GM23338 (cell line): ENCODE data around the gene HSPA2. TPM values are rescaled to one million over a fixed set of nuclear protein-coding genes. Genes with fewer than 3 reads are reported as not detected.

Experiments
- ATAC-seq: fragments of 200-7000 bp; cut with Tn5 transposase; 3 replicates; pipeline ENCODE4 v1.9.1; 2020
- DNase-seq: peaks from one replicate; pipeline ENCODE4 v3.0.0-alpha.2; 2015; ENCODE audit warnings: low spot score
- H2AFZ ChIP-seq: fragments of 200-600 bp; sonication (generic); 2 replicates; pipeline ENCODE4 v1.8.0; 2016; ENCODE audit warnings: antibody characterized with exemption, mild to moderate bottlenecking, moderate library complexity
- H3F3A ChIP-seq: fragments of 200-600 bp; sonication (generic); replicated peaks from 2 replicates; pipeline ENCODE4 v1.8.0; 2017; ENCODE audit warnings: antibody characterized with exemption, mixed run types, low read depth
- H3K27ac ChIP-seq: fragments of 200-600 bp; sonication (generic); 2 replicates; pipeline ENCODE4 v1.6.1; 2016; ENCODE audit warnings: low read depth
- H3K27me3 ChIP-seq: fragments of 200-600 bp; sonication (generic); 2 replicates; pipeline ENCODE4 v1.8.0; 2016; ENCODE audit warnings: mild to moderate bottlenecking, mixed run types, moderate library complexity; ENCODE audit not compliant: insufficient read depth
- H3K36me3 ChIP-seq: fragments of 200-600 bp; sonication (generic); 2 replicates; pipeline ENCODE4 v1.8.0; 2016; ENCODE audit warnings: mild to moderate bottlenecking; ENCODE audit not compliant: insufficient read depth
- H3K4me1 ChIP-seq: fragments of 200-600 bp; sonication (generic); 2 replicates; pipeline ENCODE4 v1.8.0; 2016; ENCODE audit warnings: mild to moderate bottlenecking, moderate library complexity; ENCODE audit not compliant: insufficient read depth
- H3K4me2 ChIP-seq: fragments of 200-600 bp; sonication (generic); 2 replicates; pipeline ENCODE4 v1.7.1; 2017; ENCODE audit warnings: mixed run types
- H3K4me3 ChIP-seq: fragments of 200-600 bp; sonication (generic); 2 replicates; pipeline ENCODE4 v1.6.1; 2016; ENCODE audit warnings: mixed run types
- H3K79me2 ChIP-seq: fragments of 200-600 bp; sonication (generic); replicated peaks from 2 replicates; pipeline ENCODE4 v1.8.0; 2017; ENCODE audit warnings: mild to moderate bottlenecking; ENCODE audit not compliant: insufficient read depth
- H3K9me2 ChIP-seq: fragments of 200-600 bp; sonication (generic); 2 replicates; pipeline ENCODE4 v1.8.0; 2017; ENCODE audit not compliant: insufficient read depth
- H4K20me1 ChIP-seq: fragments of 200-600 bp; sonication (generic); replicated peaks from 2 replicates; pipeline ENCODE4 v1.8.0; 2017; ENCODE audit warnings: mild to moderate bottlenecking; ENCODE audit not compliant: insufficient read depth
- H3K27ac Mint-ChIP-seq: 2 replicates; pipeline ENCODE4 v1.8.0; 2020; ENCODE audit warnings: inconsistent platforms, mild to moderate bottlenecking, moderate library complexity, mixed read lengths
- H3K27me3 Mint-ChIP-seq: 3 replicates; pipeline ENCODE4 v1.8.0; 2022; ENCODE audit warnings: low read depth, mild to moderate bottlenecking, moderate library complexity, mixed read lengths, inconsistent platforms; ENCODE audit not compliant: insufficient read depth, poor library complexity
- H3K36me3 Mint-ChIP-seq: 3 replicates; pipeline ENCODE4 v1.8.0; 2021; ENCODE audit warnings: low read depth, mild to moderate bottlenecking, inconsistent platforms, moderate library complexity, mixed read lengths
- H3K4me1 Mint-ChIP-seq: 3 replicates; pipeline ENCODE4 v1.8.0; 2020; ENCODE audit warnings: mild to moderate bottlenecking, inconsistent platforms, mixed read lengths
- H3K4me3 Mint-ChIP-seq: 3 replicates; pipeline ENCODE4 v1.8.0; 2021; ENCODE audit warnings: moderate library complexity, mild to moderate bottlenecking, inconsistent platforms, mixed read lengths
- H3K9me3 Mint-ChIP-seq: 3 replicates; pipeline ENCODE4 v1.8.0; 2020; ENCODE audit warnings: moderate library complexity, mild to moderate bottlenecking, inconsistent platforms, mixed read lengths
- EZH2phosphoT487 ChIP-seq: fragments of 200-600 bp; sonication (generic); IDR thresholded peaks from one replicate; pipeline ENCODE4 v1.8.1; 2018; ENCODE audit warnings: antibody characterized with exemption; ENCODE audit not compliant: unreplicated experiment
- POLR2AphosphoS5 ChIP-seq: IDR thresholded peaks from 2 replicates; pipeline ENCODE4 v1.6.1; 2016; ENCODE audit warnings: antibody characterized with exemption, low read depth
- polyA plus RNA-seq: library from polyadenylated mRNA; unstranded; fragments of >200 nt; fragmentation: Nextera tagmentation; extraction: Ambion mirVana; gene quantifications from 2 replicates; pipeline ENCODE4 v1.2.1, GENCODE V29; 2016
- total RNA-seq: library from RNA; depleted of rRNA; stranded (reverse); fragments of >200 nt; shearing (Covaris generic); gene quantifications from 2 replicates; pipeline ENCODE4 v1.2.3, GENCODE V29; 2014
- TF ChIP-seq, protein P1 (sequence below), 2 experiments: fragments of 200-600 bp in 1 of 2; sonication (generic) in 1 of 2; conservative IDR thresholded peaks; 2 replicates each; pipeline versions ENCODE4 v1.5.1 to v1.6.1; 2016 to 2017; ENCODE audit warnings: antibody characterized with exemption in 2 of 2, low read depth in 2 of 2, mild to moderate bottlenecking in 2 of 2, moderate library complexity in 1 of 2
- TF ChIP-seq, protein P2 (sequence below): IDR thresholded peaks from one replicate; pipeline ENCODE4 v1.6.1; 2018; ENCODE audit warnings: antibody characterized with exemption; ENCODE audit not compliant: unreplicated experiment
- TF ChIP-seq, protein P3 (sequence below): IDR thresholded peaks from 2 replicates; pipeline ENCODE4 v1.6.1; 2016; ENCODE audit warnings: antibody characterized with exemption
- TF ChIP-seq, protein P4 (sequence below): fragments of 250-450 bp; sonication (Bioruptor Pico); IDR thresholded peaks from 2 replicates; pipeline ENCODE4 v1.5.0; 2020; ENCODE audit warnings: mild to moderate bottlenecking, moderate library complexity

The HSPA2 gene
- total and polyA plus RNA-seq, 2 experiments from 2014 or later, result 88.5 to 130 TPM

DNA sequence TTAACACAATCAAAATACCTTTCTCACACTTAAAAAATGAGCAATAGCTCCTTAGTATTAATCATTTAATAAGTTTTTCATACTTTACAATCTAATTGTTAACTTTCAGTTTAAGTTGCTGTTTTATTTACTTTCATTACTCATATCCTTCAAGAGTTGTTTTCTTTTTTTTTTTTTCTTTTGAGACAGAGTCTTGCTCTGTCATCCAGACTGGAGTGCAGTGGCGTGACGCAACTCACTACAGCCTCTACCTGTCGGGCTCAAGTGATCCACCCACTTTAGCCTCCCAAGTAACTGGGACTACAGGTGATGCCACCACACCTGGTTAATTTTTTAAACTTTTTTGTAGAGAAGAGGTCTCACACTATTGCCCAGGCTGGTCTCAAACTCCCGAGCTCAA, 19.8 kb upstream of the HSPA2 start (continued):
- TF ChIP-seq, protein P1, sequence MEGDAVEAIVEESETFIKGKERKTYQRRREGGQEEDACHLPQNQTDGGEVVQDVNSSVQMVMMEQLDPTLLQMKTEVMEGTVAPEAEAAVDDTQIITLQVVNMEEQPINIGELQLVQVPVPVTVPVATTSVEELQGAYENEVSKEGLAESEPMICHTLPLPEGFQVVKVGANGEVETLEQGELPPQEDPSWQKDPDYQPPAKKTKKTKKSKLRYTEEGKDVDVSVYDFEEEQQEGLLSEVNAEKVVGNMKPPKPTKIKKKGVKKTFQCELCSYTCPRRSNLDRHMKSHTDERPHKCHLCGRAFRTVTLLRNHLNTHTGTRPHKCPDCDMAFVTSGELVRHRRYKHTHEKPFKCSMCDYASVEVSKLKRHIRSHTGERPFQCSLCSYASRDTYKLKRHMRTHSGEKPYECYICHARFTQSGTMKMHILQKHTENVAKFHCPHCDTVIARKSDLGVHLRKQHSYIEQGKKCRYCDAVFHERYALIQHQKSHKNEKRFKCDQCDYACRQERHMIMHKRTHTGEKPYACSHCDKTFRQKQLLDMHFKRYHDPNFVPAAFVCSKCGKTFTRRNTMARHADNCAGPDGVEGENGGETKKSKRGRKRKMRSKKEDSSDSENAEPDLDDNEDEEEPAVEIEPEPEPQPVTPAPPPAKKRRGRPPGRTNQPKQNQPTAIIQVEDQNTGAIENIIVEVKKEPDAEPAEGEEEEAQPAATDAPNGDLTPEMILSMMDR (conservative IDR thresholded peaks at IDR 0.05; ENCODE audit: low read depth in 2 of 2), result no peak
- TF ChIP-seq, protein P2, sequence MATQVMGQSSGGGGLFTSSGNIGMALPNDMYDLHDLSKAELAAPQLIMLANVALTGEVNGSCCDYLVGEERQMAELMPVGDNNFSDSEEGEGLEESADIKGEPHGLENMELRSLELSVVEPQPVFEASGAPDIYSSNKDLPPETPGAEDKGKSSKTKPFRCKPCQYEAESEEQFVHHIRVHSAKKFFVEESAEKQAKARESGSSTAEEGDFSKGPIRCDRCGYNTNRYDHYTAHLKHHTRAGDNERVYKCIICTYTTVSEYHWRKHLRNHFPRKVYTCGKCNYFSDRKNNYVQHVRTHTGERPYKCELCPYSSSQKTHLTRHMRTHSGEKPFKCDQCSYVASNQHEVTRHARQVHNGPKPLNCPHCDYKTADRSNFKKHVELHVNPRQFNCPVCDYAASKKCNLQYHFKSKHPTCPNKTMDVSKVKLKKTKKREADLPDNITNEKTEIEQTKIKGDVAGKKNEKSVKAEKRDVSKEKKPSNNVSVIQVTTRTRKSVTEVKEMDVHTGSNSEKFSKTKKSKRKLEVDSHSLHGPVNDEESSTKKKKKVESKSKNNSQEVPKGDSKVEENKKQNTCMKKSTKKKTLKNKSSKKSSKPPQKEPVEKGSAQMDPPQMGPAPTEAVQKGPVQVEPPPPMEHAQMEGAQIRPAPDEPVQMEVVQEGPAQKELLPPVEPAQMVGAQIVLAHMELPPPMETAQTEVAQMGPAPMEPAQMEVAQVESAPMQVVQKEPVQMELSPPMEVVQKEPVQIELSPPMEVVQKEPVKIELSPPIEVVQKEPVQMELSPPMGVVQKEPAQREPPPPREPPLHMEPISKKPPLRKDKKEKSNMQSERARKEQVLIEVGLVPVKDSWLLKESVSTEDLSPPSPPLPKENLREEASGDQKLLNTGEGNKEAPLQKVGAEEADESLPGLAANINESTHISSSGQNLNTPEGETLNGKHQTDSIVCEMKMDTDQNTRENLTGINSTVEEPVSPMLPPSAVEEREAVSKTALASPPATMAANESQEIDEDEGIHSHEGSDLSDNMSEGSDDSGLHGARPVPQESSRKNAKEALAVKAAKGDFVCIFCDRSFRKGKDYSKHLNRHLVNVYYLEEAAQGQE, result no peak
- TF ChIP-seq, protein P3, sequence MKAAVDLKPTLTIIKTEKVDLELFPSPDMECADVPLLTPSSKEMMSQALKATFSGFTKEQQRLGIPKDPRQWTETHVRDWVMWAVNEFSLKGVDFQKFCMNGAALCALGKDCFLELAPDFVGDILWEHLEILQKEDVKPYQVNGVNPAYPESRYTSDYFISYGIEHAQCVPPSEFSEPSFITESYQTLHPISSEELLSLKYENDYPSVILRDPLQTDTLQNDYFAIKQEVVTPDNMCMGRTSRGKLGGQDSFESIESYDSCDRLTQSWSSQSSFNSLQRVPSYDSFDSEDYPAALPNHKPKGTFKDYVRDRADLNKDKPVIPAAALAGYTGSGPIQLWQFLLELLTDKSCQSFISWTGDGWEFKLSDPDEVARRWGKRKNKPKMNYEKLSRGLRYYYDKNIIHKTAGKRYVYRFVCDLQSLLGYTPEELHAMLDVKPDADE, result no peak

DNA sequence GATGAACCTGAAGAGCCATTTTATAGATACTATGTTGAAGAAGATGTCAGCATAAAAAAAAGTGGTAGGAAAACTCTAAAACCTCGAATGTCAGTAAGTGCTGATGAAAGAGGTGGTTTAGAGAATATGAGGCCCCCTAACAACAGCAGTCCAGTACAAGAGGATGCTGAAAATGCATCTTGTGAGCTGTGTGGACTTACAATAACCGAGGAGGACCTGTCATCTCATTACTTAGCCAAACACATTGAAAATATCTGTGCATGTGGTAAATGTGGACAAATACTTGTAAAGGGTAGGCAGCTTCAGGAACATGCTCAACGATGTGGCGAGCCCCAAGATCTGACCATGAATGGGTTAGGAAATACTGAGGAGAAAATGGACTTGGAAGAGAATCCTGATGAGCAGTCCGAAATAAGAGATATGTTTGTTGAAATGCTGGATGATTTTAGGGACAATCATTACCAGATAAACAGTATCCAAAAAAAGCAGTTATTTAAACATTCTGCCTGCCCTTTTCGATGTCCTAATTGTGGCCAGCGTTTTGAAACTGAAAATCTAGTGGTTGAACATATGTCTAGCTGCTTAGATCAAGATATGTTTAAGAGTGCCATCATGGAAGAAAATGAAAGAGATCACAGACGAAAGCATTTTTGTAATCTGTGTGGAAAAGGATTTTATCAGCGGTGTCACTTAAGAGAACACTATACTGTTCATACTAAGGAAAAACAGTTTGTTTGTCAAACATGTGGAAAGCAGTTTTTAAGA, 17.8 kb upstream of the HSPA2 start:
- Histone ChIP-seq H3K9me2 (no peaks in the 10 kb centered on the region), H3F3A (no peaks in the 10 kb centered on the region), H3K27ac (no peak overlapping the region), H3K4me2 (no peak overlapping the region), H2AFZ (no peak overlapping the region), H3K79me2 (peaks cover 48% of the 10 kb centered on the region), H3K4me3 (no peak overlapping the region), H3K36me3 (no peaks in the 10 kb centered on the region; the same call in 1 of the 2 replicates), H3K27me3 (no peaks in the 10 kb centered on the region), H3K4me1 (no peaks in the 10 kb centered on the region), H4K20me1 (0 out of 2 replicates have a peak, but pooled peaks cover 12% of the 10 kb centered on the region)
- Mint-ChIP-seq H3K4me1 (no peaks in the 10 kb centered on the region; the same call in 2 of the 3 replicates), H3K27ac (no peak overlapping the region), H3K4me3 (no peak overlapping the region), H3K27me3 (no peaks in the 10 kb centered on the region), H3K36me3 (peaks cover 4% of the 10 kb centered on the region; the same call in 2 of the 3 replicates), H3K9me3 (no peaks in the 10 kb centered on the region)
- ATAC-seq (no peak), DNase-seq (no peak)
- TF ChIP-seq POLR2AphosphoS5 (no peak), EZH2phosphoT487 (no peak)
- TF ChIP-seq, protein P4, sequence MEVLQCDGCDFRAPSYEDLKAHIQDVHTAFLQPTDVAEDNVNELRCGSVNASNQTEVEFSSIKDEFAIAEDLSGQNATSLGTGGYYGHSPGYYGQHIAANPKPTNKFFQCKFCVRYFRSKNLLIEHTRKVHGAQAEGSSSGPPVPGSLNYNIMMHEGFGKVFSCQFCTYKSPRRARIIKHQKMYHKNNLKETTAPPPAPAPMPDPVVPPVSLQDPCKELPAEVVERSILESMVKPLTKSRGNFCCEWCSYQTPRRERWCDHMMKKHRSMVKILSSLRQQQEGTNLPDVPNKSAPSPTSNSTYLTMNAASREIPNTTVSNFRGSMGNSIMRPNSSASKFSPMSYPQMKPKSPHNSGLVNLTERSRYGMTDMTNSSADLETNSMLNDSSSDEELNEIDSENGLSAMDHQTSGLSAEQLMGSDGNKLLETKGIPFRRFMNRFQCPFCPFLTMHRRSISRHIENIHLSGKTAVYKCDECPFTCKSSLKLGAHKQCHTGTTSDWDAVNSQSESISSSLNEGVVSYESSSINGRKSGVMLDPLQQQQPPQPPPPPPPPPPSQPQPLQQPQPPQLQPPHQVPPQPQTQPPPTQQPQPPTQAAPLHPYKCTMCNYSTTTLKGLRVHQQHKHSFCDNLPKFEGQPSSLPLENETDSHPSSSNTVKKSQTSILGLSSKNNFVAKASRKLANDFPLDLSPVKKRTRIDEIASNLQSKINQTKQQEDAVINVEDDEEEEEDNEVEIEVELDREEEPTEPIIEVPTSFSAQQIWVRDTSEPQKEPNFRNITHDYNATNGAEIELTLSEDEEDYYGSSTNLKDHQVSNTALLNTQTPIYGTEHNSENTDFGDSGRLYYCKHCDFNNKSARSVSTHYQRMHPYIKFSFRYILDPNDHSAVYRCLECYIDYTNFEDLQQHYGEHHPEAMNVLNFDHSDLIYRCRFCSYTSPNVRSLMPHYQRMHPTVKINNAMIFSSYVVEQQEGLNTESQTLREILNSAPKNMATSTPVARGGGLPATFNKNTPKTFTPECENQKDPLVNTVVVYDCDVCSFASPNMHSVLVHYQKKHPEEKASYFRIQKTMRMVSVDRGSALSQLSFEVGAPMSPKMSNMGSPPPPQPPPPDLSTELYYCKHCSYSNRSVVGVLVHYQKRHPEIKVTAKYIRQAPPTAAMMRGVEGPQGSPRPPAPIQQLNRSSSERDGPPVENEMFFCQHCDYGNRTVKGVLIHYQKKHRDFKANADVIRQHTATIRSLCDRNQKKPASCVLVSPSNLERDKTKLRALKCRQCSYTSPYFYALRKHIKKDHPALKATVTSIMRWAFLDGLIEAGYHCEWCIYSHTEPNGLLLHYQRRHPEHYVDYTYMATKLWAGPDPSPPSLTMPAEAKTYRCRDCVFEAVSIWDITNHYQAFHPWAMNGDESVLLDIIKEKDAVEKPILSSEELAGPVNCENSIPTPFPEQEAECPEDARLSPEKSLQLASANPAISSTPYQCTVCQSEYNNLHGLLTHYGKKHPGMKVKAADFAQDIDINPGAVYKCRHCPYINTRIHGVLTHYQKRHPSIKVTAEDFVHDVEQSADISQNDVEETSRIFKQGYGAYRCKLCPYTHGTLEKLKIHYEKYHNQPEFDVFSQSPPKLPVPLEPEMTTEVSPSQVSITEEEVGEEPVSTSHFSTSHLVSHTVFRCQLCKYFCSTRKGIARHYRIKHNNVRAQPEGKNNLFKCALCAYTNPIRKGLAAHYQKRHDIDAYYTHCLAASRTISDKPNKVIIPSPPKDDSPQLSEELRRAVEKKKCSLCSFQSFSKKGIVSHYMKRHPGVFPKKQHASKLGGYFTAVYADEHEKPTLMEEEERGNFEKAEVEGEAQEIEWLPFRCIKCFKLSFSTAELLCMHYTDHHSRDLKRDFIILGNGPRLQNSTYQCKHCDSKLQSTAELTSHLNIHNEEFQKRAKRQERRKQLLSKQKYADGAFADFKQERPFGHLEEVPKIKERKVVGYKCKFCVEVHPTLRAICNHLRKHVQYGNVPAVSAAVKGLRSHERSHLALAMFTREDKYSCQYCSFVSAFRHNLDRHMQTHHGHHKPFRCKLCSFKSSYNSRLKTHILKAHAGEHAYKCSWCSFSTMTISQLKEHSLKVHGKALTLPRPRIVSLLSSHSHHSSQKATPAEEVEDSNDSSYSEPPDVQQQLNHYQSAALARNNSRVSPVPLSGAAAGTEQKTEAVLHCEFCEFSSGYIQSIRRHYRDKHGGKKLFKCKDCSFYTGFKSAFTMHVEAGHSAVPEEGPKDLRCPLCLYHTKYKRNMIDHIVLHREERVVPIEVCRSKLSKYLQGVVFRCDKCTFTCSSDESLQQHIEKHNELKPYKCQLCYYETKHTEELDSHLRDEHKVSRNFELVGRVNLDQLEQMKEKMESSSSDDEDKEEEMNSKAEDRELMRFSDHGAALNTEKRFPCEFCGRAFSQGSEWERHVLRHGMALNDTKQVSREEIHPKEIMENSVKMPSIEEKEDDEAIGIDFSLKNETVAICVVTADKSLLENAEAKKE (CRISPR knock-in tag), result no peak
- TF ChIP-seq, protein P2, result no peak
